Measurements from ENCODE around the gene CRACDL. TPM values are rescaled to one million over a fixed set of nuclear protein-coding genes. Genes with fewer than 3 reads are reported as not detected.

Gene CRACDL
- total and polyA plus RNA-seq, 7 donors, result 0.36 to 8.8 (median 1.5) TPM

GRCh38 chr2:98800330-98801064 is 135.5 kb downstream of the CRACDL start:
- no peaks in the 10 kb centered on the region for H3K36me3 ChIP-seq
- WGBS, 2 donors, result 85 to 92% methylated on average over 8 of the region's 8 CpGs
- no peak overlapping the region for H3K27ac ChIP-seq
- no peak for DNase-seq
- H3K27me3 ChIP-seq, result no peaks in the 10 kb centered on the region
- H3K9me3 ChIP-seq, result no peaks in the 10 kb centered on the region
- peaks cover 0 to 2% (median under 1%) of the 10 kb centered on the region in 4 donors for H3K4me1 ChIP-seq
- TF ChIP-seq POLR2AphosphoS5 (IDR thresholded peaks at IDR 0.05), result no peak
- TF ChIP-seq POLR2A (IDR thresholded peaks at IDR 0.05), result no peak
- TF ChIP-seq EP300 (IDR thresholded peaks at IDR 0.05), result no peak
- no peak for TF ChIP-seq CTCF (IDR thresholded peaks at IDR 0.05)
- intact Hi-C loops (cut with DNase I), result no loop called here
- H3K4me3 ChIP-seq, result no peak overlapping the region

GRCh38 chr2:98799375-98800329 is 136.4 kb downstream of the CRACDL start:
- intact Hi-C loops (cut with DNase I), result no loop called here

GRCh38 chr2:98796775-98797544 is 139.1 kb downstream of the CRACDL start:
- H3K36me3 ChIP-seq, result no peaks in the 10 kb centered on the region
- H3K27ac ChIP-seq, result no peak overlapping the region
- intact Hi-C loops (cut with DNase I), result no loop called here
- no peak overlapping the region for H3K4me3 ChIP-seq
- 94 to 96% methylated on average over 19 of the region's 19 CpGs for WGBS, 2 donors
- H3K27me3 ChIP-seq, result no peaks in the 10 kb centered on the region
- TF ChIP-seq POLR2AphosphoS5 (IDR thresholded peaks at IDR 0.05) (no peak), POLR2A (IDR thresholded peaks at IDR 0.05) (no peak), EP300 (IDR thresholded peaks at IDR 0.05) (no peak), CTCF (IDR thresholded peaks at IDR 0.05) (no peak)
- peaks cover 0 to 14% (median 3%) of the 10 kb centered on the region in 4 donors for H3K4me1 ChIP-seq
- DNase-seq, result no peak
- H3K9me3 ChIP-seq, result no peaks in the 10 kb centered on the region

More at GRCh38 chr2:98799375-98800329, 136.4 kb downstream of the CRACDL start:
- Histone ChIP-seq H3K4me3 (no peak overlapping the region), H3K27me3 (no peaks in the 10 kb centered on the region), H3K36me3 (no peaks in the 10 kb centered on the region), H3K9me3 (no peaks in the 10 kb centered on the region), H3K4me1 (no peaks in the 10 kb centered on the region), H3K27ac (peak overlapping the region in 1 of 4 donors; percentile 52)
- WGBS, 2 donors, result 85 to 89% methylated on average over 10 of the region's 10 CpGs
- no peak for TF ChIP-seq EP300 (IDR thresholded peaks at IDR 0.05)
- no peak for TF ChIP-seq POLR2A (IDR thresholded peaks at IDR 0.05)
- TF ChIP-seq POLR2AphosphoS5 (IDR thresholded peaks at IDR 0.05), result no peak
- no peak for TF ChIP-seq CTCF (IDR thresholded peaks at IDR 0.05)
- DNase-seq, result no peak

GRCh38 chr2:98795891-98796676 is 139.9 kb downstream of the CRACDL start:
- Histone ChIP-seq H3K4me1 (peaks cover 0 to 14% (median 3%) of the 10 kb centered on the region in 4 donors), H3K27me3 (no peaks in the 10 kb centered on the region), H3K27ac (no peak overlapping the region), H3K9me3 (no peaks in the 10 kb centered on the region), H3K4me3 (no peak overlapping the region), H3K36me3 (no peaks in the 10 kb centered on the region)
- 74 to 86% methylated on average over 14 of the region's 14 CpGs for WGBS, 2 donors
- intact Hi-C loops (cut with DNase I), result no loop called here
- DNase-seq, result no peak
- TF ChIP-seq CTCF (IDR thresholded peaks at IDR 0.05) (no peak), POLR2A (IDR thresholded peaks at IDR 0.05) (no peak), EP300 (IDR thresholded peaks at IDR 0.05) (no peak), POLR2AphosphoS5 (IDR thresholded peaks at IDR 0.05) (no peak)
